GM19238 (cell line): ENCODE results near the gene TMEM87A.

Experiments used
- DNase-seq: peaks from one replicate; pipeline ENCODE4 v3.0.0; 2011; ENCODE audit warnings: low spot score; ENCODE audit not compliant: insufficient read length

The TMEM87A gene

DNA sequence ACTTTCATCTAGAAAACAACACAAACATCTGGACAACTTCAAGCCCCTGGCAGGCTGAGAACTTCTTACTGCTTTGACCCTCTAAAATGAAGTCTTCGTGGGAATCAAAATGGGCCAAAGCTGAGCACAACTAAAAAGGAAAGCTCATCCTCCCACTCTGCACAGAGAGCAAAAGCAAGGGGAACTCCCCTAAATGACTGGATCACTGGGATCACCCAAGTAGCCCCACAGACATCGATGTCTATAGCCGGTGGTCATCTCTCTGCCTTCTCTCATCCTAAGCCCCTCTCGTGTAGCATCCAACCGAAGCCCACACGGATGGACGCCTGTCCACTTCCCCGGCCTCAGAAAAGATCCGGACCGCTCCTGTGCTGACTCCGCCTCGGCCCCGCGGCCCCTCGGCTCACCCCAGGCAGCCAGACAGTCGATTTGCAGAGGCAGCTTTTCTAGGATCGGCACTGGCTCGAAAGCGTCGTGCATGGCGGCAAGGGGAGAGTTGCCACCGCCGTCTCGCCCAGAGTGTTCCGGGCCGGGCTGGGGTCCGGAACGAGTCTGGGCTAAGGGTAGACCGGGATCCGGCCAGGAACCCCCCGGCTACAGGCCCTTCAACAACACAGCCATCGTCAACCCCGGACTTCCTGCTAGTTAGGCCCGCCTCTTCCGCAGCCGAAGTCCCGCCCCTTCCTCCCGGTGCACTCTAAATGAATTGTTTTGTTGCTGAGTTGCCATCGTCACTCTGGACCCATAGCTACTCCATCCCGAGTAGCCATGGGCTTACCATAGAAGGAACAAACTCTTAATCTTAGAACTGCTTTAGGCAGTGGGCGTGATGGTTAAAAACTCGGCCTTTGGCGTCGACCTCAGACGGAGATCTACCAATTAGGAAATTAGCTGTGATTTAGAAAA is 65.3 kb downstream of the TMEM87A start, which contains the start of gene VPS39:
Gene VPS39, minus strand, starts transcription at position 631 of the 906 bp plus-strand sequence. Its CDS starts 151 bp downstream, at position 480.
- peak; percentile 77 for DNase-seq

- no peak for DNase-seq
Observed at GRCh38 chr15:42206406-42206805, 66.8 kb downstream of the TMEM87A start.

- DNase-seq: no peak
Observed at GRCh38 chr15:42203891-42204290, 69.3 kb downstream of the TMEM87A start.

DNA sequence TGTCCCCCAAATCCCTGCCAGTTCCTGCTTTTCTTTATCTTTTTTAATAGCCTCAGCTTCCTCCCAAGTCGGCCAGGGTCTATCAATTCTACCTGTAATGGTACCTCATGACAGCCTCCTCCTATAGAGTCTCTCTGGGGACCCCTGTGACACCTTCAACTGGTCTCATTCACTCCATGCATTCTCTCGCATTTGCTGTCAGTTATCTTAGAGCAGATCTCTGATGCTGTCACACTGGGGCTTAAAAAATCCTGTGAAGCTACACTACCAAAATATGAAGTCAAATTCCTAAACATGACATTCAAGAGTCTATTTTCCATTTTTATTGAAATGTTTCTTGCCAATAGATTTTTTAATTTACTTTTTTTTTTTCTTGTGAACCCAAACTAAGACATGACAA is 70.6 kb downstream of the TMEM87A start:
- no peak for DNase-seq

DNA sequence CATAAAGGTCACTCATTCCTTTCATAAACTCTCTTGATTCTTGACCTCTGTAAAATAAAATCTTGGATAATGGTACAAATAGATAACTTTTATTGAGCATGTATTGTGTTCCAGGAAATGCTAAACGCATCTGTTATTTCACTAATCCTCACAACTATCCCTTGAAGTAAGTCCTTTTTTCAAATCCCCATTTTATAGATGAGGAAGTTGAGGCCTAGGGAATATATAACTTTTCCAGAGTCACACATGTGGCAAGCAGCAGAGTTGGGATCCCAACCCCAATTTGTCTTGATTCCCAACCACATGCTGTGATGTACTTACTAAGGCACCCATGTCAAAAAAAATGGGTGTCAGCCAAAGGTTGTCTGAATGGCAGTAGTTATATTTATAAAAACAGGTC is 71.4 kb downstream of the TMEM87A start:
- no peak for DNase-seq

DNA sequence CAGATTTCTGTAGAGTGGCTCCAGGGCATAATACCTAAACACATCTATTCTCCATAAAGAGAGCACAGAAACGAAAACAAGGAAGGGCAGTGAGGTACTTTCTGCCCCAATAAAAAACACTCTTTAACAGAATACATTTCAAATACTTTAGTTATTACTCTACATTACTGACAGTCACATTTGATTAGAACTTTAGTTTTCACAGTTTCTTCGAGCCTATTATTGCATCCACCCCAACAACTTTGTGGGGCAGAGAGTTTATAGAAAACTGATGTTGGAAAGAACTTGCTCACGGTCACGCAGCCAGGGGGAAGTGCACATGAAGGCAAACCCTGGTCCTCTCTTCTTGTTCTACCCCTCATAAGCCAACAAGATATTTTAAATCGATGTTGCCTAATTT is 74.1 kb downstream of the TMEM87A start:
- no peak for DNase-seq

- no peak for DNase-seq
Observed at GRCh38 chr15:42198516-42198915, 74.7 kb downstream of the TMEM87A start.

DNA sequence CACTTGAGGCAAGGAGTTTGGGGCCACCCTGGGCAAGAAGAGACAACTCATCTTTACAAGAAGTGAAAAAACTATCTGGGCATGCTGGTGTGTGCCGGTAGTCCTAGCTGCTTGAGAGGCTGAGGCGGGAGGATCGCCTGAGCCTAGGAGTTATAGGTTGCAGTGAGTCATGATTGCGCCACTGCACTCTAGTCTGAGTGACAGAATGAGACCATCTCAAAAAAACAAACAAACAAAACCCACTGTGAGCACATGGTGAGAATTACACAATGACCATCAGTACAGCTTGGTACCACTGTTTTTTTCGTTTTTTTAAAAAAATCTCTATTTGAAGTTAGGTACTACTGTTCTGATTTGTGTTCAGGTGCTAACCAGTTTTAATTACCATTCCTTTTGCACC is 78.7 kb downstream of the TMEM87A start:
- DNase-seq: no peak

GRCh38 chr15:42193383-42193782 is 79.8 kb downstream of the TMEM87A start:
- DNase-seq: no peak

DNA sequence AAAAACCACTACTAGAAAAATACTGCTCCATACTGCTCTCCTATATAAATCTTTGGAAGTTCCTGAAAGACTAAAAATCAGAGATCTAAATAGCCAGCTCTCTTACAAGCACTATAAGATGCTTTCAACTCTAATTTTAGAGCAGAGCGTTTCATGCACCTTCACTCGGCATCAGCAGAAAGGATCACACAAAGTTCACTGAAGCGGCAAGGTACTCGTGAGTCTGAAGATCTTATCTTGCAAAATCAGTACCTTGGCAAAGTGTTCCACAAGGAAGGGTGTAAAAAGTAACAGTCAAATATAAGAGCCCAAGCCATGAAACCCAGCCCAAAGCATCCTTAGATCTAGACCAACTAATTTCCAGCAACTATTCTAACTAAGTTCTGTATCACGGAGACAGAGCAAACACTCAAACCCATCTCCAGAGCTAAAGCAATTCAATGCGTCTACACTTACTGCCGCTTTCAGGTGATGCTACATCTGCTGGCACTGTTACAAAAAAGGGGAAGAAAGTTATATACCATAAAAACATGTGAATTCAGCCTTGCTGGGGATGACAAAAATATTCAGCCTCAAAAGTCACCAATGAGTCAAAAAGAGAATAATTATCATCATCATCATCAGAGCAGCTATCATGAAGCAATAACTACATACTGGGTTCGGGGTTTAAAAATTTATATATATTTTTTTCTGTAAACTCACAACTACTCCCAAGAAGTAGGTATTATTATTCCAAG is 81.5 kb downstream of the TMEM87A start:
- DNase-seq: no peak

- no peak for DNase-seq
Observed at GRCh38 chr15:42190370-42190769, 82.9 kb downstream of the TMEM87A start.

DNA sequence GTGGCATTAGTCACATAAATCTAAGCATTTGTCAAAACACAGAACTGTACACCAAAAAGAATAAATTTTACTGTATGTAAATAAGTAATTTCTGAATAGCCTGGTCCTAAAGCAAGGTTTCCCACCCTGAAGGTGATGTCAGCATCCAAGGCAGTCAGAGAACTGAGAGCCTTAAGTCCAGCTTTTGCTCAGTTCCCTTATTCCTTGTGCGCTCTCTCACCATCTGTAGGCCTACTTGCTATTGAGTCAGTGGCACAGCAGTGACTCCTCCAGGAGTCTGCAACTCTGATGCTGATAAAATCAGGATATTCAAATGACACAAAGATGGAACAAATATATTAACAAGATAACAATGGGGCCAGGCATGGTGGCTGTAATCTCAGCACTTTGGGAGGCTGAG is 87.4 kb downstream of the TMEM87A start:
- DNase-seq: no peak

DNA sequence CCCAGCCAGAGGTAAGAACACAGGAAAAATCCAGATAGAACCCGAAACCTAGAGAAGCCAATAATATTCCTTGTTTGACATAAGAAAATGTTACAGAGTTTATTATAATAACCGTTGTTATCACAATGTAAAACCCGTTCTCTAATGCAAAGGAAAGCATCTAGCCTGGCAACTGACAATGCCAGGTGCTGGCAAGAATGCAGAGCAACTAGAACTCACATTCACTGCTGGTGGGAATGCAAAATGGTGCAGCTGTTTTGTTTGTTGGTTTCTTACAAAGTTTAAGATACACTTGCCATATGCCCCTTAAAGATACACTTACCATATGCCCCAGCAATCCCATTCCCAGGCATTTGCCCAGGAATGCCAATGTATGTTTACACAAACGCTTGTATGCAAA is 88.5 kb downstream of the TMEM87A start:
- DNase-seq: no peak

DNA sequence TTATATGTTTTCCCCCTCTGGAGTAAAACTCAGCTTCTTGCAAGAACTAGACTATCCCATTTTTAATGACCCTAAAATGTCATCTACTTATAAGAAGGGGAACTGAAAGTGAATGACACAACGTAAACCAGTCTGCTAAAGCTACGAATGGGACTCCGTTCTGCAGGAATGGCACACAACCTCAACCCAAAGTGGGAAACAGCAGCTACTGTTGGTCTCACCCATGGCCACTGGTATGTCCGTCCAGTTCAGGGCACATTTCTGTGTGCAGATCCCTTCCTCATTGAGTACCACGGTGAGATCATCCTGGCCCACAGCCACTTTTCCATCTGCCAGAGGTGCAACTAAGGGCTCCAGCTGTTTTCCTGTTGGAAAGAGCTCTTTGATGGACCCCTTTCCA is 88.9 kb downstream of the TMEM87A start:
- no peak for DNase-seq

- no peak for DNase-seq
Observed at GRCh38 chr15:42182961-42183360, 90.3 kb downstream of the TMEM87A start.

- no peak for DNase-seq
Observed at GRCh38 chr15:42182328-42182886, 90.8 kb downstream of the TMEM87A start.

- DNase-seq: no peak
Observed at GRCh38 chr15:42178056-42178455, 95.2 kb downstream of the TMEM87A start.

DNA sequence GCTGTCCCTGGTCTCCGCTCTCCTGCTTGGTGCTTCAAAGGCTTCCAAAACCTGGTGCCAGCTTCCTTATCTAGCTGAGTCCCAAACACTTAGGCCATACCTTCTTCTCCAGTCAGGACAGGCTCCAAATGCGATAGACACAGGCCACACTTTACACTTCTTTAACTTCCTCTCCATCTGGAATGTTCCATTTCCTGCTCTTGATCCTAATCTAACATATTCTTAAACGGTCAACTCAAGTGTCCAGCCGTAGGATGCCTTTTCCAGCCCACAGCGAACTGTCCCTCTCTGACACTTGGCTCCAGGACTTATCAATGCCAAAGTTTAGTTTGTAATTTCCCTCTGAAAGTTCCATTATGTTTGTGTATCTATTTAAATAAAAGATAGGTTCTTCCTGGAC is 97.6 kb downstream of the TMEM87A start:
- no peak for DNase-seq

- DNase-seq: no peak
Observed at GRCh38 chr15:42172475-42172874, 100.8 kb downstream of the TMEM87A start.

DNA sequence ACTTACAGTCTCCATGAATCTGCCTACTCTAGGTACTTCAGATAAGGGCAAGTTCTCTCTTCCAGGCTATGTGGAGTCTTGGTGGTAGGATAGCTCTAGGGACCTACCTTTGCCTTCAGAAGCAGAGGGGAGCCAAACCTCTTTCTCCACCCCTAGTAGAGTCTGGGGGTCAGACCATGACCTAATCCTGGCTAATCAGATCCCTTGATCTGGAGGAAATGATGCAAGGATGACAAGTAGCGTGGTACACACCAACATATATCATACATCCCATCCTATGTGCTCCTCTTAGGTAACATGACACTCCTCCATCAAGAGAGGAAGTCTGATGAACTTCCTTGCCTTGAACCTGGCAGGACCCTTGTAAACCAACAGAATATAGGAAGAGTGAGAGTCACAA is 101.4 kb downstream of the TMEM87A start:
- DNase-seq: no peak

DNA sequence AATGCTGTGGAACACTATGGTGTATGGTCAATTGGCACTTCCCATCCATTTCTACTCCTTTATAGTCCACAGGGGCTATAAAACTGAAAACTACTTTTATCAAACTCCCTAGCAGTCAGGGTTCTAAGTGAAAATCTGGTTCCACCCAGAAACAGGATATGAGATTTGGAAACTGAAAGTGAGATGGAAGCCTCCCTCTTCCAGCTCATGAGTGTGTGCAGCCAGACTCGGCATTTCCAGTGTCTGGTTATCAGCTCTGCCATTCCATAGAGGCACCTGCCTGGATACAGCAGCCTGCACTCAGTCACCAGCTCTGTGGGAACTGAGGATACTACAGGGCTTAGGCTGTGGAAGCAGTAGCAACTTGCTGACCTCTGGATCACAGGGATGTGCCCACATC is 102.1 kb downstream of the TMEM87A start:
- no peak for DNase-seq

DNA sequence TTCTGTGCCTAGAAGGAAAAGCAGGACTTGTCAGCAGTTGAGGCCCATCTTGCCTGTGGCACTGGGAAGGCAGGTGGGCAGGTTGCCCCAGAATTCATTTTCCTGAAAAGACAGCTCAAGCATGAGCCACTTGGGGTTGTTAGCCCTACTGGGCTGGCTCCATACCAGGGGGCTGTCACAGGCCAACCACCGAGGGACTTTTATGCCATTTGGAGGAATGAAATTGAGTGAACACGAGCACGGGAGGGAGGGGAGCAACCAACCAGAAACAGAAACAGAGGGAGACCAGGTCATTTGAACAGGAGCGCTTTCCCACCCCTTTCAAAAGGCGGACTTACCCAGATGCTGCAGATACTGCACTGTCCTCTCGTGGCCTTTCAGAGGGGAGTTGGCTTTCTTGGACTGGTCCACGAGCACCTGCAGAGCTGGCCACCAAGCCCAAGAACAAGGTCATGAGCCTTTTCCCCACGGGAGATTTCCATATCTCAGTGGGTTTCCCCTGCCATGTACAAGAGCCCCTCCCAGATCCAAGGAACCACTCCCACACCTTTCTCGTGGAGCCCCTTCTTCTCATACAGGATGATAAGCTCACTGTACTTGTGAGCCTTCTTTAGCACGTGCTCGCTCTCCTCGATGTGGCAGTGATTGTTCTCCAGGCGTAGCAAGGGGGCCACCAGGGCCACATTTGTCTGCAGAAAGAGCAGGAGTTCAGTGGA is 106.8 kb downstream of the TMEM87A start:
- DNase-seq: no peak
